Activated CD4-positive, alpha-beta memory T cell treated with anti-CD3 and anti-CD28 coated beads, Interleukin-2, amount 10 ng/mL, durations not matched to agents 7 days and 5 days (primary cell): ENCODE data around the gene STK38L. TPM values are rescaled to one million over a fixed set of nuclear protein-coding genes. Genes with fewer than 3 reads are reported as not detected.

Experiments used
- CTCF ChIA-PET: fragments of 350-600 bp; sonication (Branson Sonifier 250); formaldehyde crosslinking; loops from one replicate; lab custom pipeline; 2021; ENCODE audit warnings: antibody characterized with exemption, inconsistent platforms; lab: Charles Lee
- POLR2A ChIA-PET: fragments of 350-600 bp; sonication (Branson Sonifier 250); formaldehyde crosslinking; loops from one replicate; lab custom pipeline; 2021; ENCODE audit warnings: antibody characterized with exemption; lab: Charles Lee
- DNase-seq: peaks from one replicate; pipeline ENCODE4 v3.0.0-alpha.2; 2020
- H3K27ac Mint-ChIP-seq: one replicate; pipeline ENCODE4 v1.8.0; 2021; ENCODE audit warnings: mild to moderate bottlenecking, mixed read lengths
- H3K27me3 Mint-ChIP-seq: one replicate; pipeline ENCODE4 v1.8.0; 2021; ENCODE audit warnings: mixed read lengths
- H3K36me3 Mint-ChIP-seq: one replicate; pipeline ENCODE4 v1.8.0; 2021; ENCODE audit warnings: low read depth, mixed read lengths
- H3K4me1 Mint-ChIP-seq: one replicate; pipeline ENCODE4 v1.8.0; 2021; ENCODE audit warnings: mixed read lengths
- H3K4me3 Mint-ChIP-seq: one replicate; pipeline ENCODE4 v1.8.0; 2021; ENCODE audit warnings: mild to moderate bottlenecking, mixed read lengths
- H3K9me3 Mint-ChIP-seq: one replicate; pipeline ENCODE4 v1.8.0; 2021; ENCODE audit warnings: mixed read lengths
- total RNA-seq, 2 experiments: library from RNA; stranded (reverse); gene quantifications; one replicate each; pipeline ENCODE4 v1.2.3, GENCODE V29; 2021

Gene STK38L
- total RNA-seq, 2 experiments from 2014 or later, result 19.1 to 25.8 TPM

- no peak overlapping the region for H3K4me3 Mint-ChIP-seq
These were observed 6.0 kb upstream of the STK38L start for GRCh38 chr12:27237790-27238771.

DNA sequence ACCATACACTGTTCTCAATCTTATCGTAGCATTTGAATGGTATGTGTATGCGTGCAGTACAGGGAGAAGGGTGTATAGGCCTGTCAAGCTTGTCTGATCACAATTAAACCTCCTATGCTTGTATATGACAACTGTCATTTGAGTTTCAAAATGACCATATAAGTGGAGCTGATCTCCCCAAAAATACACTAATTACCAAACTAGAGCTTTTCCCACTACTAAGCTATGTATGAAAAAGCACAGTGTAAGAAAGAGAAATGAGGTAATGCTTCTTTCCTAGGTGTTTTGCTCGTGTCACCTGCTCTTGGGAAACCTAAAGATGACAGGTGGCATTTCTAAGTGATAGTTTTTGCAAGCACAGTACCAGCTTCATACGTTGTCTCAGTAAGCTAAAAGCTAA is 1.1 kb upstream of the STK38L start:
- Mint-ChIP-seq H3K4me1 (peaks cover 47% of the 10 kb centered on the region), H3K27ac (no peak overlapping the region), H3K27me3 (no peaks in the 10 kb centered on the region), H3K36me3 (peaks cover 13% of the 10 kb centered on the region), H3K4me3 (no peak overlapping the region), H3K9me3 (no peaks in the 10 kb centered on the region)
- ChIA-PET POLR2A (interaction anchor here (2.5 to 2.7 kb wide), 2 partner anchors 63 to 221 kb away, joined by 9 to 16 read pairs; partner anchors contain the start of gene MED21), CTCF (interaction anchor here (1.5 to 1.6 kb wide), 2 partner anchors 142 to 203 kb away, joined by 3 read pairs; no protein-coding TSS in a partner anchor)
- no peak for DNase-seq

More at GRCh38 chr12:27237790-27238771, 6.0 kb upstream of the STK38L start:
- POLR2A ChIA-PET, result interaction anchor here (1.2 kb wide), 1 partner anchor 30 kb away, joined by 3 read pairs; no protein-coding TSS in a partner anchor
- Mint-ChIP-seq H3K27ac (peak overlapping the region; percentile 3), H3K9me3 (no peaks in the 10 kb centered on the region), H3K36me3 (no peaks in the 10 kb centered on the region), H3K27me3 (no peaks in the 10 kb centered on the region), H3K4me1 (peaks cover 16% of the 10 kb centered on the region)
- CTCF ChIA-PET, result no interaction called here
- DNase-seq, result no peak

DNA sequence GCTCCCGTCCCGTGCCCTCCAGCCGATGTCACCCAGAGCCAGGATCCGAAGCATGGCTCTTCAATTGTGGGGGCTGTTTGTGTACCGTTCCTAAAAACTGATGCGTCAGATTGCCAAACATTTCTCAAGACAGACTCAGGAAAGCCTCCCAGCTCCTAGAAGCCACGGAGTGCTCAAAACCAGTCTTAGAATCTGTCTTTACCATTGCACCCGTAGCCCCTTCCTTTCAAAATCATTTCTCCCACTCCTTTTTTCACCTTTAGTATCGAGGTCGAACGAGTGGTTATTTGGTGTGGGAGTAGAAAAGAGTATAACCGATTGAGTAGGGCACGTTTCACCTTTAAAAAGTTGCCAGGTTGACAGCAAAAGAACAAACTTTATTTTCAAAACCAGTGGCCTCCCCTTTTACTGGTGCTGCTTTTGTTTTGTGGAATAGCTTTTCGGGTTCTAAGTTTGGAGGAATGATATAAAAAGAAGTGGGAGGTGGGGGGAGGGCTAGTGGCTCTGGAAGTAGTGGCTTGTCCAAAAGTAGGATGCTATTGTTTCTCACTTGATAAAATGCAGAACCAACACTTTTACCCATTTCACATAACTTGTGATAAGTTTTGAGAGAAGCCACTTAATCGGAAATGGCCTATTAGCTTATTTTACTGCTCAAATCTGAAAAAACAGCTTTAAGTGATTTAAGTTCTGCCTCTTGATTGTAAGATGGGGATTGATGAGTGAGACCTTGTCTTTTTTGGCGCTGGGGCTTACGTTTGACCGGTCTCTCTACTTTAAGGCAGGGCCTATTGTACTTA is 803 bp downstream of the STK38L start:
- ChIA-PET POLR2A (interaction anchor here (0.8 to 2.7 kb wide), 13 partner anchors 9 to 467 kb away, joined by 3 to 16 read pairs (median 4); partner anchors contain the start of genes FGFR1OP2, ITPR2, MED21 and TM7SF3), CTCF (interaction anchor here (1.0 to 1.1 kb wide), 3 partner anchors 89 to 233 kb away, joined by 3 to 4 read pairs (median 3); no protein-coding TSS in a partner anchor)
- no peaks in the 10 kb centered on the region for H3K9me3 Mint-ChIP-seq
- peak overlapping the region; percentile 99 for H3K4me3 Mint-ChIP-seq
- H3K27me3 Mint-ChIP-seq, result no peaks in the 10 kb centered on the region
- H3K27ac Mint-ChIP-seq, result peak overlapping the region; percentile 91
- H3K36me3 Mint-ChIP-seq, result peaks cover 19% of the 10 kb centered on the region
- no peak for DNase-seq
- peaks cover 35% of the 10 kb centered on the region for H3K4me1 Mint-ChIP-seq

GRCh38 chr12:27246141-27246540 is 2.1 kb downstream of the STK38L start:
- Mint-ChIP-seq H3K36me3 (peaks cover 24% of the 10 kb centered on the region), H3K4me3 (peak overlapping the region; percentile 29), H3K27me3 (no peaks in the 10 kb centered on the region), H3K9me3 (no peaks in the 10 kb centered on the region), H3K27ac (no peak overlapping the region), H3K4me1 (peaks cover 35% of the 10 kb centered on the region)
- DNase-seq, result no peak
- ChIA-PET CTCF (no interaction called here), POLR2A (interaction anchor here (2.1 to 2.5 kb wide), 2 partner anchors 232 to 413 kb away, joined by 5 to 10 read pairs; partner anchors contain the start of genes ITPR2 and TM7SF3)

DNA sequence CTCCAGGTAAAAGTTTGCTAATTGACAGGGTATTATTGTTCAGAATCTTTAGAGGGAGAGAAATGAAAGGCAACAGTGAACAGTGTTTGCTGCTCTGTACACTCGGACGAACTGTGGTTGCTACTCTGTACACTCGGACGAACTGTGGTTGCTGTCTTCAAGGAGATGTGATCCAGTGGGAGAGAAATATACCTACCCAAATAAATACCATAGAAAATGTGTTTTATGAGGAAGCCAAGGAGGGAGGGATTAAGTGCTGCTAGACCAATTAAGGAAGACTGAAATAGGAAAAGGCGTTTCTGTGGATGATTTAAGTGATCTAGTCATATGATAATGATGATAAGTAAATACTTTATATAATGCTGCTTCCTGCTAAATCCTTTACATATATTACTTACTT is 2.7 kb downstream of the STK38L start:
- Mint-ChIP-seq H3K4me3 (no peak overlapping the region), H3K27me3 (no peaks in the 10 kb centered on the region), H3K36me3 (peaks cover 24% of the 10 kb centered on the region), H3K4me1 (peaks cover 35% of the 10 kb centered on the region), H3K27ac (no peak overlapping the region), H3K9me3 (no peaks in the 10 kb centered on the region)
- ChIA-PET CTCF (no interaction called here), POLR2A (no interaction called here)
- DNase-seq, result no peak

- ChIA-PET CTCF (no interaction called here), POLR2A (interaction anchor here (2.4 kb wide), 1 partner anchor 8 kb away, joined by 11 read pairs; the partner anchor contains the start of gene STK38L)
- H3K4me1 Mint-ChIP-seq, result peaks cover 2% of the 10 kb centered on the region
These were observed 8.8 kb downstream of the STK38L start for GRCh38 chr12:27252934-27253333.

GRCh38 chr12:27253347-27253746 is 9.3 kb downstream of the STK38L start:
- Mint-ChIP-seq H3K36me3 (peaks cover 11% of the 10 kb centered on the region), H3K4me3 (no peak overlapping the region), H3K27ac (no peak overlapping the region), H3K4me1 (no peaks in the 10 kb centered on the region), H3K27me3 (no peaks in the 10 kb centered on the region), H3K9me3 (no peaks in the 10 kb centered on the region)
- ChIA-PET POLR2A (interaction anchor here (0.9 to 2.4 kb wide), 3 partner anchors 9 to 37 kb away, joined by 3 to 11 read pairs (median 3); partner anchors contain the start of gene STK38L), CTCF (no interaction called here)
- DNase-seq, result no peak

More at GRCh38 chr12:27252934-27253333, 8.8 kb downstream of the STK38L start:
- no peak for DNase-seq
- Mint-ChIP-seq H3K36me3 (peaks cover 15% of the 10 kb centered on the region), H3K27ac (no peak overlapping the region), H3K27me3 (no peaks in the 10 kb centered on the region), H3K4me3 (no peak overlapping the region), H3K9me3 (no peaks in the 10 kb centered on the region)

DNA sequence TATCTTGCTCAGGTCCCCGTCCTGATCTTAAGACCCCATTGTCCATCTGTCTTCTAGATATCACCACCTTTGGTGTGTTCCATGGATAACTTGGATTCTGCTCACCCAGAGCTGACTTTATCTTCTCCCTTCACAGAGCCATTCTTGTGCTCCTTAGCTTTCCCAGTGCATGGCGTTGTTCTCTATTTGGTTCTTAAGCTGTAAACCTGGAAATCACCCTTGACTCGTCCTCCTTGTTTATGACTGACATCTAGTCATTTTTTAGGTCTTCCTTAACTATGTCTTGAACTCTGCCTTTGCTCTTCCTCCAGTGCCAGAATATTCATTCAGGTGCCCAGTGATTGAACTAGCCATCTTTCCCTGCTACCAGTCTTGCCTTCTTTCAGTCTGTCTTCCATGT is 11.7 kb downstream of the STK38L start:
- no peak for DNase-seq
- Mint-ChIP-seq H3K9me3 (no peaks in the 10 kb centered on the region), H3K4me3 (no peak overlapping the region), H3K27ac (no peak overlapping the region), H3K27me3 (no peaks in the 10 kb centered on the region), H3K4me1 (peaks cover 5% of the 10 kb centered on the region), H3K36me3 (peaks cover 6% of the 10 kb centered on the region)
- CTCF ChIA-PET, result interaction anchor here (1.2 kb wide), 1 partner anchor 51 kb away, joined by 3 read pairs; no protein-coding TSS in a partner anchor
- POLR2A ChIA-PET, result interaction anchor here (1.0 kb wide), 1 partner anchor 9 kb away, joined by 3 read pairs; no protein-coding TSS in a partner anchor

DNA sequence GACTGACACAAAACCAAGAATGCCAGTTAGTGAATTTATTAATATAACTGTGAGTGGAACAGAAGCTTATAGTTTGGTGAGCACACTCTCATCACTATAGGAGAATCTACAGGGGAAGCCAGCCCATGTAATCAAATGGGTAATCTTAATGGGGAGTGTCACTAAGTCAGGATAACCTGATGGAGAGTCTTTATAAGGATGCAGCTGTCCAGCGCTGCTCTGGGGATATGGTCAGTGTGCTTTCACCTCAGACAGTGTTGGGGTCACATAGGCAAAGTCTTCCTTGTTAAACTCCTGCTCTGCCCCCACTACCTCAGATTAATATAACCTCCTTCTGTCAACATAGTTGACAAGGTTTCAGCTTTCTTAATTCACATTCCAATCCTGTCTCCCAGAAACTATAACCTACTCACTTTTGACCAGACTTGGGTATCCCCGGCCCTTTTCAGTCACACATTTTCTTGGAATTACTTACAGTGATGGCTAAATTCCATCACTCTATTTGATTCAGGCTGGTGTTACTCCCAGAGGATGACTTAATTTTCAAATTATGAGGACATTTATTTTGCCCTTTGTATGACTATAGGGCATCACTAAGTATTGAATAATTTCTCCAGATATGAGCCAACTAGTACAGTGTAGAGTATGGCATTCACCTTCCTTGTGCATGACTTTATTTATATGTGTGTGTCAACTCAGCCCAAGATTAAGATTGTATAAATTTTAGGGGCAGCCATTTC is 13.2 kb downstream of the STK38L start:
- Mint-ChIP-seq H3K4me1 (peaks cover 12% of the 10 kb centered on the region), H3K9me3 (no peaks in the 10 kb centered on the region), H3K27me3 (no peaks in the 10 kb centered on the region), H3K27ac (no peak overlapping the region), H3K36me3 (peaks cover 4% of the 10 kb centered on the region), H3K4me3 (no peak overlapping the region)
- DNase-seq, result no peak
- POLR2A ChIA-PET, result no interaction called here
- CTCF ChIA-PET, result no interaction called here

- H3K27ac Mint-ChIP-seq, result no peak overlapping the region
- DNase-seq, result no peak
- no peaks in the 10 kb centered on the region for H3K27me3 Mint-ChIP-seq
- POLR2A ChIA-PET, result interaction anchor here (2.1 kb wide), 1 partner anchor 16 kb away, joined by 8 read pairs; the partner anchor contains the start of gene STK38L
- H3K36me3 Mint-ChIP-seq, result peaks cover 11% of the 10 kb centered on the region
- H3K9me3 Mint-ChIP-seq, result no peaks in the 10 kb centered on the region
- CTCF ChIA-PET, result interaction anchor here (1.2 kb wide), 1 partner anchor 19 kb away, joined by 5 read pairs; no protein-coding TSS in a partner anchor
- no peak overlapping the region for H3K4me3 Mint-ChIP-seq
- peaks cover 12% of the 10 kb centered on the region for H3K4me1 Mint-ChIP-seq
These were observed 16.7 kb downstream of the STK38L start for GRCh38 chr12:27260746-27261145.

- H3K27ac Mint-ChIP-seq, result no peak overlapping the region
- peaks cover 11% of the 10 kb centered on the region for H3K36me3 Mint-ChIP-seq
- H3K27me3 Mint-ChIP-seq, result no peaks in the 10 kb centered on the region
- no peak for DNase-seq
- no peaks in the 10 kb centered on the region for H3K9me3 Mint-ChIP-seq
- ChIA-PET CTCF (interaction anchor here (1.2 kb wide), 1 partner anchor 18 kb away, joined by 5 read pairs; no protein-coding TSS in a partner anchor), POLR2A (interaction anchor here (2.1 kb wide), 1 partner anchor 17 kb away, joined by 8 read pairs; the partner anchor contains the start of gene STK38L)
- H3K4me1 Mint-ChIP-seq, result peaks cover 12% of the 10 kb centered on the region
- H3K4me3 Mint-ChIP-seq, result no peak overlapping the region
These were observed 17.8 kb downstream of the STK38L start for GRCh38 chr12:27261866-27262265.
